ENCODE data around the gene MORC4.

GRCh38 chrX:106936246-106936645, 63.8 kb downstream of the MORC4 start:
- TF ChIP-seq POLR2AphosphoS5 (IDR thresholded peaks at IDR 0.05) = no peak
- TF ChIP-seq EP300 (IDR thresholded peaks at IDR 0.05) = no peak
- TF ChIP-seq, protein P1, sequence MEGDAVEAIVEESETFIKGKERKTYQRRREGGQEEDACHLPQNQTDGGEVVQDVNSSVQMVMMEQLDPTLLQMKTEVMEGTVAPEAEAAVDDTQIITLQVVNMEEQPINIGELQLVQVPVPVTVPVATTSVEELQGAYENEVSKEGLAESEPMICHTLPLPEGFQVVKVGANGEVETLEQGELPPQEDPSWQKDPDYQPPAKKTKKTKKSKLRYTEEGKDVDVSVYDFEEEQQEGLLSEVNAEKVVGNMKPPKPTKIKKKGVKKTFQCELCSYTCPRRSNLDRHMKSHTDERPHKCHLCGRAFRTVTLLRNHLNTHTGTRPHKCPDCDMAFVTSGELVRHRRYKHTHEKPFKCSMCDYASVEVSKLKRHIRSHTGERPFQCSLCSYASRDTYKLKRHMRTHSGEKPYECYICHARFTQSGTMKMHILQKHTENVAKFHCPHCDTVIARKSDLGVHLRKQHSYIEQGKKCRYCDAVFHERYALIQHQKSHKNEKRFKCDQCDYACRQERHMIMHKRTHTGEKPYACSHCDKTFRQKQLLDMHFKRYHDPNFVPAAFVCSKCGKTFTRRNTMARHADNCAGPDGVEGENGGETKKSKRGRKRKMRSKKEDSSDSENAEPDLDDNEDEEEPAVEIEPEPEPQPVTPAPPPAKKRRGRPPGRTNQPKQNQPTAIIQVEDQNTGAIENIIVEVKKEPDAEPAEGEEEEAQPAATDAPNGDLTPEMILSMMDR (IDR thresholded peaks at IDR 0.05) = no peak
